ENCODE results near the gene BRS3.
"Not testable (repeated sequence)": the region's sequence is repeated elsewhere in the genome, so short reads cannot be mapped to it uniquely, and the experiment has no call there.

The BRS3 gene

DNA sequence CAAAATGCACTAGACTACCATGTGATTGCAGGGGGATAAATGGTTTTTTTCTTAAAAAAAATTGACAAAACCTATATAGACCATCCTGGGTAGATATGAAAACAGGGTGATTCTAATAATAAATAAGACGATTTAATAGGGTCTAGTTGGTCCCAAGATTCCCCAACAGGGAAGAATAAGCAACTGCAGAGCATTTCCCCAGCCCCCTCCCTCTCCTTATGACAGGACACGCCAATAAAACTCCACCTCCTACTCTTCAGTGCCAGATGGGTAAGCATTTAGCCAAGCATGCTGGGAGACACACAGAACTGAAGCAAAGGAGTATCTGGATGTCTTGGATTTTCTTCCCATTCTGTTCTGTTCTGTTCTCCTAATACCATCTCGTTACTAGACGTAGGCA is at the start of gene BRS3:
BRS3 (plus strand) TSS at position 301 of the 400 bp plus-strand sequence. CDS start 168 bp downstream, outside the sequence.
- no peak for DNase-seq

GRCh38 chrX:136438192-136438591 is 49.6 kb upstream of the BRS3 start:
- DNase-seq, result no peak

GRCh38 chrX:136445674-136446073 is 42.1 kb upstream of the BRS3 start:
- not testable (repeated sequence) for DNase-seq

DNA sequence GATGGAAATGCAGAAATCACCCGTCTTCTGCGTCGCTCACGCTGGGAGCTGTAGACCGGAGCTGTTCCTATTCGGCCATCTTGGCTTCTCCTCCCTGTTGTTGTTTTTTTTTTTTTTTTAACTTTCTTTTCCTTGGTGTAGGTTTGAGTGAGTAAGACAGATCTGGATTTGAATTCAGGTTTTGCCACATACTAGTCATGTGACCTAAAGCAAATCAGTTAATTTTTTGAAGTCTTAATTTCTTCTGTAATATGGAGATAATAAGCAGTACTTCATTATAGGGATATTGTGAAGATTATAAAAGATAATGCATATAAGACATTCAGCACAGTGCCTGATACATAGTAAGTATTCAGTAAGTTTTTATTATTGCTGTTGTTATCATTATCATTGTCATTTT is 41.5 kb upstream of the BRS3 start:
- no peak for DNase-seq

DNA sequence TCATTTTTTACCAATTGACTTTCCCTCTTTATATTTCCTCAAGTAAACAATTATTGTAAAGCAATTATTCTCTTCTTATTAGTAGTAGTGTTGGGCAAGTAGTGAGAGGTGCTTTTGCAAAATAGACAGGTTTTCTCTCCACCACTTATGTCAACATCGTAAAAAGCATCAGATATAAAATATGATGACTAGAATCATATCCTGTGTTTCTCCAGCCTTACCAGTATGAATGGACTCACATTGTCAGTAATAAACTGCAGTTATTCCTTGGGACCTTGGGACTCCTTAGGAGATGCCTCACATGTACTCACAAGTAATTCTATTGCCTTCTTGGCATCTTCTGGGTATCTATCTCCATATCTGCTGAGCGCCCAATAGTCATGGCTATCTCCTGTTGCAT is 40.4 kb upstream of the BRS3 start:
- no peak for DNase-seq

DNA sequence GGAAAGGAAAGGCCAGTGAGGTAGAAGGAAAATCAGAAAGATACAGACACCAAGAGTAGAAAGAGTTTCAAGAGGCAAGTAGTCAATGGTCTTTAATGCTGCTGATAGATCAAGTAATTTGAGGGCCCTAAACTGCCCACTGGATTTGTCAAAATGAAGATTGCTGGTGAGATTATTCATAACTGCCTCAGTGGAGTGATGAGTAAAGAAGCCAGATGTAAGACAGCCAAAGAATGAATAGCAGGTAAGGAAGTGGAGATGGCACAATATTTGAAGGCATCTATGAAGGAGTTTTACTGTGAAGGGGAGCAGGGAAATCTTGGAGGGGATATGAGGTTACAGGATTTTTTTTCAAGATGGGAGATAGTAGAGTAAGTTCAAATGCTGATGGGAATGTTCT is 39.8 kb upstream of the BRS3 start:
- no peak for DNase-seq

GRCh38 chrX:136450050-136450830 is 37.5 kb upstream of the BRS3 start:
- DNase-seq, result no peak

DNA sequence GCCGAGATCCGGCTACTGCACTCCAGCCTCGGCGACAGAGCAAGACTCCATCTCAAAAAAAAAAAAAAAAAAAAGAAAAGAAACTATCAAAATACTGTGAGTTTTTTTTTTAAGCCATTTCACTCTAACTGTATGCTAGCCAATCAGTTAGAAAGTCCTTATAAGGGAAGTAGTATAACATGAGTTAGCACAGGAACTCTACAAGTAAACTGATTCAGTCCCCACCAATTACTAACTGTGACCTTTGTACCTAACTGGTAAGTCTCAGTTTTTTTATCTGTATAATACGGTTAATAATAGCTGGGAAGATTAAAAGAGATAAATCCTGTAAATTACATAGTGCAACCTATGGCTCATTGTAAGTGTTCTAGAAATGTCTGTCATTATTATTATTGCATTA is 35.1 kb upstream of the BRS3 start:
- DNase-seq, result no peak

DNA sequence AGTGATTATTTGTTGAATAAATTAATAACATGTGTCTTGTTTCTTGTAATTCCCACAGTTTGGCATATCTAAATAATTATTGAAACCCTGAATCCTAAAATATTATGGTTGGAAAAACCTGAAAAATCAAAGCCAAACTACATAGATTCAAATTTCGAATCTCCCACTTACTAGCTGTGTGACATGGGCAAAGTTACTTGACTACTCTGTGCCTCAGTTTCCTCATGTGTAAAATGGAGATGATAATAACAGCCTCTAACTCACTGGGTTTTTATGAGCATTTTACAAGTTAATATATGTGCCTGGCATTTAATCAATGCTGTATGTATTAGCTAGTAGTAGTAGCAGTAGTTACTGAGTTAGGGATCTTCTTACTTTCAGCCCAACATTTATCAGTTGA is 34.6 kb upstream of the BRS3 start:
- no peak for DNase-seq

DNA sequence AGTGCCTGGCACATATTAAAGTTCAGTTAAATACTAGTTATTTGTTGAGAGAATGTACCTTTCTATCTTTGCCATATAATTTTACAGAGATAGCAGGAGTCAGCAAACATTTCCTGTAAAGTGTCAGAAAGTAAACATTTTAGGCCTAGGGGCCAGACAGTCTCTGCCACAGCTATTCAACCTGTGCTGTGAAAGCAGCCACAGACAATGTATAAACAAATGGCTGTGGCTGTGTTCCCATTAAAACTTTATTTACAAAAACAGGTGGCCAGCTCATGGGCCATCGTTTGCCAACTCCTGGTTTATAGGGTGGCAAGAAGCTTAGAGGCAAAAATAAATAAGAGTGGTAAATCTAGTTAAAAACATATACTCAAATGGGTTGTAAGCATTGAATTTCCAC is 34.0 kb upstream of the BRS3 start:
- peak; percentile 52 for DNase-seq

DNA sequence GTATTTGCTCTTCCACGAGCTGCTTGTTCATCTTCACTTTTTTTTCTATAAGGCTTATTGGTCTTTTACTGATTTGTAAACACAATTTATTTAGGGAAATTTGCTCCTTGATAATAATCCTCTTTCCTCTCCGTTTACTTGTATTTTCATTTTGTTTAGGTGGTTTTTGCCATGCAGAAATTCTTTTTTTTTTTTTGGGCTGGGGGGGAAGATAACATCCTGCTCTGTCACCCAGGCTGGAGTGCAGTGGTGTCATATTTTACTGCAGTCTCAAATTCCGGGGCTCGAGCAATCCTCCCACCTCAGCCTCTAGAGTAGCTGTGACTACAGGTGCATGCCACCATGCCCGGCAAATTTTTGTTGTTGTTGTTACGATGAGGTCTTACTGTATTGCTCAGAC is 31.6 kb upstream of the BRS3 start:
- DNase-seq, result no peak

DNA sequence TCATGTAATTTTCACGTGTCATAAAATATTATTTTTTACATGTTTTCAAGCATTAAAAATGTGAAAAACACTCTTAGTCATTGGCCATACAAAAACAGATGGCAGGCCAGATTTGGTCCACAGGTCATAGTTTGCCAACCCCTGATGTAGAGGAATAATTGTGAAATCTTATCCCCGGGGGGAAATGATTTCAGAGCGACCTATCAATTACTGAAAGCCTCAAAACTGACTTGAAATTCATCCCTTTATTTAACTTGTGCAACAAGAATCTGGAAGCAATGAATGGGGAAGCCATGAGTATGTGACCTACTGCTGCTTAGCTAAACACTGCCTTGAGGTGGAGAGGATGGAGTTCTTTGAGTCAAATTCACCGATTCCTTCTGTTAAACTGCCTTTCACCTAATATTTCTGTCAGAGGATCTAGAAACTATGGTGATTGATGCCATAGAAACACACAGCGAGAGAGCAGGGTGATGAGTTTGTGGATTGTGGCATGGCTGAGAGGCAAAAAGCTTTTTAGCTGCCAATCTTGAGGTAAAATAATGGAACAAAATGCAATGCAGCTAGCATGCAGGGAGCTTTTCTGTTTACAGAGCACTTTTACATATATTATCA is 30.3 kb upstream of the BRS3 start:
- no peak for DNase-seq

DNA sequence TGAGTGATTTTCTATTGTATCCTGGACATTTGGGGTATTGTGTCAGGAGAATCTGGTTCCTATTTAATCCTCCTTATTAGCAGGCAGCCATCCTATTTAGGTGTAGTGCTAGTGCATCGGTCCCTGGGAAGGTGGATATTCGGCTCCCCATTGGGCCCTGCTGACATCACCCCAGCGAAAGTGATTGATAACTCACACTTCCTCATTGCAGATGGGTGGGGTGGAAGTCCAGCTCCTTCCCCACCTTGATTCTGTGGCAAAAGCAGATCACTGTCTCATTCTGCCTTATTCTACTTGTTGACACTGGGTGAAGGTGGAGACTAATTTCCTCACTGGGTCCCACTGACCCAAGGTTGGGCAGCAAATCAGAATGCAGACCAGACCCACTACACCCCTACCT is 23.2 kb upstream of the BRS3 start:
- no peak for DNase-seq

- no peak for DNase-seq
These were observed 20.4 kb upstream of the BRS3 start for GRCh38 chrX:136467303-136467702.

GRCh38 chrX:136468391-136469103 is 19.2 kb upstream of the BRS3 start:
- DNase-seq, result peak; percentile 17

DNA sequence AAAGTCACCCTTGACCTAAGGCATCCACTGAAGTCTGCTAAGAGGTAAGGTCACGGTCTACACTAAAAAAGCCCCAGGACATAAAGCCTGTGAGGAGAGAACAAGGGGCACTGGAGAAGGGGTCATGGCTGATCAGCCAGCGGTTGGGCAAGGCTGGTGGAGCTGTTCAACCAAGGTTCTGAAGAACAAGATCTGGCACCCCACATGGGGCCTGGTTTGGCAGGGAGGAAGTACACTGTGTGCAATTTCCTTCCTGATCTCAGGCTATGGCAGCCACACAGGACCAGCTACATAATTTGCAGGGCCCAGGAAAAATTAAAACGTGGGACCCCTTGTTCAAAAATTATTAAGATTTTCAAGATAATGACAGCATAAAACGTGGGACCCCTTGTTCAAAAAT is 14.1 kb upstream of the BRS3 start:
- no peak for DNase-seq

DNA sequence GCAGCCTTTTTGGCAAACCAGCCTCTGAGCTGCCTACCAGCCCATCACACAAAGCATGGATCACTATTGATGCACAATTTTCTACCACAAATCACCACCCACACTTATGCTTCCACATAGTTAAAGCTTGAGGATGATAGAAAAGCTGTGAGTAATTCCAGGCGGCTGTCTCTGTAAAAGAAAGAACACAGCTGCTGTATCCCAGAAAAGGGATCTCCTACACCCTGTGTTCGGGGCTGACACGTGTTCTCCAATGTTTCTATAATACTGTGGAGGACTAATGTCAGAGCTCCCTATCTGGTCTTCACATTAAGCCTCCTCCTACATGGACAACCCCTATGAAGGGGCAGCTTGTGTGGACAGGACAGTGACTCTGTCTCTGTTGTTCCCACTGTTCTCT is 12.5 kb upstream of the BRS3 start:
- no peak for DNase-seq

- DNase-seq, result no peak
These were observed 11.2 kb upstream of the BRS3 start for GRCh38 chrX:136476501-136476900.

DNA sequence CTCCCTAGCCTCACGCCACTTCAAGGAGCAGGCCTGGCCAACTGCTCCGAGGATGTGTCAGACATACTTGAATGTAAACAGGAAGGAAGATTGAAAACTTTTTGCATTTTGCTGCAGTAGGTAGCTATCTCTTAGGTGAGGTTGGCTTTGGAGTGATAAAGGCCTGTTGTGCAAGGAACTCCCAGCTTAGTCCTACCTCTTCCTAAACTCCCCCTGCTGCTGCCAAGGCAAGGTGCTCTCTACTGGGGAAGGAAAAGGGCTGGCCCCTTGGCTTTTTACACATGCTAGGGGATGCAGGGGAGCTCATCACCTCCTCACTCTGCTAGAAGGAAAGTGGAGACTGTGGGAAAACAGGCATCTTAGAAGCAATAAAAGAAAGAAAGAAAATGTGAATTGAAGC is 10.7 kb upstream of the BRS3 start:
- DNase-seq, result no peak

GRCh38 chrX:136480383-136480782 is 7.4 kb upstream of the BRS3 start:
- no peak for DNase-seq

DNA sequence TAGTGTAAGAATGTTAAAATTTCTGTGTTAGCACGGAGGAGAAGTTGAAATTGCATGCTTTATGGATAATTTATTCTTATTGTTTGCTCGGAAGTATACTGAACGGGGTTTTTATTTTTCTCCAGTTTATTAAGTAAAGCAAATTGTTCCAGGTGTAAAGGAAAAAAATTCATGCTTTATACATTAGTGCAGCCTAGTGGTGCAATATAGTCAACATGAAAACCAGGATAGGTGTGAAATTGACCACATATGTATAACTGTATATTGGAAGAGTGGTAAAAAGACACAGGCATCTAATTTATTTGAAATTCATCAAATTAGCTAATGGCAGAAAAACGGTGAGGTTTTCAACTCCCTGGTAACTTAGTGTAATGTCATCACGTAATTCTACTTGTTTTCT is 959 bp downstream of the BRS3 start:
- no peak for DNase-seq

DNA sequence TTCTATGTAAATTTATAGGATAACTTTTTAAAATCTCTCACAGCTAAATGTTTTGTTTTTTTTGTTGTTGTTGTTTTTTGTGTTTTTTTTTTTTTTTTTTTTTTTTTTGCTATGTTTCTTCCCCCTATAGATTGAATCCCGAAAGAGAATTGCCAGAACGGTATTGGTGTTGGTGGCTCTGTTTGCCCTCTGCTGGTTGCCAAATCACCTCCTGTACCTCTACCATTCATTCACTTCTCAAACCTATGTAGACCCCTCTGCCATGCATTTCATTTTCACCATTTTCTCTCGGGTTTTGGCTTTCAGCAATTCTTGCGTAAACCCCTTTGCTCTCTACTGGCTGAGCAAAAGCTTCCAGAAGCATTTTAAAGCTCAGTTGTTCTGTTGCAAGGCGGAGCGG is 4.1 kb downstream of the BRS3 start:
- no peak for DNase-seq

GRCh38 chrX:136493011-136493410 is 5.3 kb downstream of the BRS3 start:
- no peak for DNase-seq

DNA sequence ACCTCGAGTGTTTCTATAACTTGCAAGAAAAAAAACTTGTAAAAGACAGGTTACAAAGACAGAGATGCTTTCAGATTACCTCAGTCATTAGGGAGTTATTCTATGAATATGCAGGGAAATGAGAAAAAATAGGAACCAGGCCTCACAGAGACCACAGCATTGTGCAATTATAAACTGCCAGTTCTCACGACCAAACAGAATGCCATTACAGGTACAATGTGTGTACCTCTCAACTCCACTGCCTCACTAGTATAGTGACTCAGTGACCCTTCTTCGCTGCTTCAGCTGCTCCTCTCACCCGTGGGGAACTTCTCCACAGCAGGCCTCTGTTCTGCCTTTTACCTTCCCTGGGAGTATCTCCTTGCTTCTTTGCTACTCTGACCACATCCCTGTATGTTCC is 7.3 kb downstream of the BRS3 start:
- no peak for DNase-seq
